Measurements from ENCODE around the gene NUDT5. TPM values are rescaled to one million over a fixed set of nuclear protein-coding genes. Genes with fewer than 3 reads are reported as not detected.

The NUDT5 gene
- total RNA-seq, 1 donor: 51.0 TPM

DNA sequence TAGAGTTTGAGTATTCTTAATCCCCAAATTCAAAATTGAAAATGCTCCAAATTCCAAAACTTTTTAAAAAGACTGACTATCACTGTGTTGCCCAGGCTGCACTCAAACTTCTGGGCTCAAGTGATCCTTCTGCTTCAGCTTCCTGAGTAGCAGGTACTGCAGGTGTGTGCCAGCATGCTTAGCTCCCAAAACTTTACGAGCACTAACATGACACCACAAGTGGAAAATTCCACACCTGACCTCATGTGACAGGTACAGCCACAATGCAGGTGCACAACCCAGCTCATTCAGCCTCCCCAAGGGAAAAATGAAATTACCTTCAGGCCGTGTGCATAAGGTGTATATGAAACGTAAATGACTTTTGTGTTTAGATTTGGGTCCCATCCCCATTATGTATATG lies 16.8 kb upstream of the NUDT5 start:
- H3K79me2 ChIP-seq (ENCODE audit: insufficient read depth, low read length): peaks cover 21% of the 10 kb centered on the region
- peaks cover 6% of the 10 kb centered on the region for H3K4me1 ChIP-seq (ENCODE audit: insufficient read depth, low read length)
- H2AFZ ChIP-seq (ENCODE audit: low read length): no peak overlapping the region
- H3K27ac ChIP-seq (ENCODE audit: low read depth, low read length): no peak overlapping the region
- TF ChIP-seq CTCF (IDR thresholded peaks at IDR 0.05; ENCODE audit: extremely low read depth, low read depth, low read length): no peak
- peaks cover 46% of the 10 kb centered on the region for H3K36me3 ChIP-seq (ENCODE audit: insufficient read depth, low read length)
- no peaks in the 10 kb centered on the region for H3K27me3 ChIP-seq (ENCODE audit: insufficient read depth, low read length)
- no peak overlapping the region for H3K4me2 ChIP-seq (ENCODE audit: insufficient read depth, low read length)
- peaks cover 3% of the 10 kb centered on the region for H4K20me1 ChIP-seq (ENCODE audit: insufficient read depth, low read length)
- DNase-seq (ENCODE audit: insufficient read length, low spot score, missing footprints): no peak
- no peak overlapping the region for H3K4me3 ChIP-seq (ENCODE audit: insufficient read depth, low read length)
- H3K9me3 ChIP-seq (ENCODE audit: low read depth, low read length): no peaks in the 10 kb centered on the region

GRCh38 chr10:12208460-12208859 lies 12.8 kb upstream of the NUDT5 start:
- Histone ChIP-seq H3K9me3 (ENCODE audit: low read depth, low read length) (no peaks in the 10 kb centered on the region), H3K4me1 (ENCODE audit: insufficient read depth, low read length) (no peaks in the 10 kb centered on the region), H2AFZ (ENCODE audit: low read length) (no peak overlapping the region), H4K20me1 (ENCODE audit: insufficient read depth, low read length) (peaks cover 13% of the 10 kb centered on the region), H3K4me3 (ENCODE audit: insufficient read depth, low read length) (no peak overlapping the region), H3K27me3 (ENCODE audit: insufficient read depth, low read length) (no peaks in the 10 kb centered on the region), H3K36me3 (ENCODE audit: insufficient read depth, low read length) (peaks cover 39% of the 10 kb centered on the region), H3K4me2 (ENCODE audit: insufficient read depth, low read length) (no peak overlapping the region), H3K79me2 (ENCODE audit: insufficient read depth, low read length) (peaks cover 50% of the 10 kb centered on the region), H3K27ac (ENCODE audit: low read depth, low read length) (no peak overlapping the region)
- no peak for DNase-seq (ENCODE audit: insufficient read length, low spot score, missing footprints)
- no peak for TF ChIP-seq CTCF (IDR thresholded peaks at IDR 0.05; ENCODE audit: extremely low read depth, low read depth, low read length)

DNA sequence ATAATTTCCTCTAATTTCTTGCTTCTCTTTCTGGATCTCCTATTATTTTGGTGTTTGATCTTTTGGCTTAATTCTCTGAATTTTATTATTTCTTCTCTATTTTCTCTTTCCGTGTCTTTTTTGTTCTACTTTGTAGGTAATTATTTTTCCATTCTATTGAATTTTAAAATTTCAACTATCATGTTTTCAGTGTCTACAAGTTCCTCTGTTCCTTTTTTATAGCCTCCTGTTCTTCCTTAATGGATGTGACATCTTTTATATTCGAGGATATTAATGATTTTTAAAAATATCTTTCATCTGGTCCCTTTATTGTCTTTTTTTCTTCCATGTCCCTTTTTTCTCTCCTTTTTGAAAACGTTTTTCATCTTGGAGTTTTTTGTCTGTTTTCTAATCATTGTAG lies 11.4 kb upstream of the NUDT5 start:
- Histone ChIP-seq H3K9me3 (ENCODE audit: low read depth, low read length) (no peaks in the 10 kb centered on the region), H3K79me2 (ENCODE audit: insufficient read depth, low read length) (peaks cover 63% of the 10 kb centered on the region), H3K27me3 (ENCODE audit: insufficient read depth, low read length) (no peaks in the 10 kb centered on the region), H3K36me3 (ENCODE audit: insufficient read depth, low read length) (peaks cover 39% of the 10 kb centered on the region), H3K27ac (ENCODE audit: low read depth, low read length) (no peak overlapping the region), H4K20me1 (ENCODE audit: insufficient read depth, low read length) (peaks cover 18% of the 10 kb centered on the region), H3K4me1 (ENCODE audit: insufficient read depth, low read length) (no peaks in the 10 kb centered on the region), H3K4me2 (ENCODE audit: insufficient read depth, low read length) (no peak overlapping the region), H2AFZ (ENCODE audit: low read length) (no peak overlapping the region), H3K4me3 (ENCODE audit: insufficient read depth, low read length) (no peak overlapping the region)
- no peak for DNase-seq (ENCODE audit: insufficient read length, low spot score, missing footprints)
- no peak for TF ChIP-seq CTCF (IDR thresholded peaks at IDR 0.05; ENCODE audit: extremely low read depth, low read depth, low read length)

DNA sequence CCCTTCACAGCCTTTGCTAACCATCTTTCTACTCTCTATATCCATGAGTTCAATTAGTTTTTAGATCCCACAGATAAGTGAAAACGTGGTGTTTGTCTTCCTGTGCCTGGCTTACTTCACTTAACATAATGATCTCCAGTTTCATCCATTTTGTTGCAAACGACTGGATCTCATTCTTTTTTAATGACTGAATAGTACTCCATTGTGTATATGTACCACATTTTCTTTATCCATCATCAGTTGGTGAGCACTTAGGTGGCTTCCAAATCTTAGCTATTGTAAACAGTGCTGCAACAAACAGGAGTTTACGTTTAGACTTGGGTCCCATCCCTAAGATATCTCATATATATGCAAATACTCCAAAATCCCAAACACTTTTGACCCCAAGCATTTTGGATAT lies 9.4 kb upstream of the NUDT5 start:
- H4K20me1 ChIP-seq (ENCODE audit: insufficient read depth, low read length): peaks cover 25% of the 10 kb centered on the region

More for the DNA sequence above, 9.4 kb upstream of the NUDT5 start:
- Histone ChIP-seq H2AFZ (ENCODE audit: low read length) (no peak overlapping the region), H3K36me3 (ENCODE audit: insufficient read depth, low read length) (peaks cover 31% of the 10 kb centered on the region), H3K4me3 (ENCODE audit: insufficient read depth, low read length) (no peak overlapping the region), H3K27ac (ENCODE audit: low read depth, low read length) (no peak overlapping the region), H3K79me2 (ENCODE audit: insufficient read depth, low read length) (peaks cover 81% of the 10 kb centered on the region), H3K27me3 (ENCODE audit: insufficient read depth, low read length) (no peaks in the 10 kb centered on the region), H3K9me3 (ENCODE audit: low read depth, low read length) (no peaks in the 10 kb centered on the region), H3K4me2 (ENCODE audit: insufficient read depth, low read length) (no peak overlapping the region), H3K4me1 (ENCODE audit: insufficient read depth, low read length) (no peaks in the 10 kb centered on the region)
- TF ChIP-seq CTCF (IDR thresholded peaks at IDR 0.05; ENCODE audit: extremely low read depth, low read depth, low read length): no peak
- DNase-seq (ENCODE audit: insufficient read length, low spot score, missing footprints): no peak

All from osteoblast (primary cell).